ENCODE results near the gene SLC24A4.
"Not testable (repeated sequence)": the region's sequence is repeated elsewhere in the genome, so short reads cannot be mapped to it uniquely, and the experiment has no call there.

The SLC24A4 gene

DNA sequence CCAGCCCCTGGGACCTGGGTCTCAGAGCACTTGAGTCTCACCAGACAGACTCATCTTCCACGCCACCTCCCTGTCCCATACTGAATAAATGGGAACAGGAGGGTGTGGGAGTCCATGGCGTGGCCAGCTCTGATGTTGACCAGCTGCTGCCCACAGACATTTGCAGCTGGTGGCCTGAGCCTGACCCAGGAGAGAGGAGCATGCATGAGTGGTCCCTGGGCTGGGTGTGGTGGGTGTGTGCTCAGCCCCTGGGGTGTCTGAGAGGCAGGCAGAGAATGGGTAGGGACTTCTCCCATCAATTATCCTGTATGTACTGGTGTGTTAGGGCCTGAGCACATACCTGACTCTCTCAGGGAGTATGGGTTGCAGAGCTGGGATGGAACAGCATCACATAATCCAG lies 49.3 kb downstream of the SLC24A4 start:
- no peak for DNase-seq

DNA sequence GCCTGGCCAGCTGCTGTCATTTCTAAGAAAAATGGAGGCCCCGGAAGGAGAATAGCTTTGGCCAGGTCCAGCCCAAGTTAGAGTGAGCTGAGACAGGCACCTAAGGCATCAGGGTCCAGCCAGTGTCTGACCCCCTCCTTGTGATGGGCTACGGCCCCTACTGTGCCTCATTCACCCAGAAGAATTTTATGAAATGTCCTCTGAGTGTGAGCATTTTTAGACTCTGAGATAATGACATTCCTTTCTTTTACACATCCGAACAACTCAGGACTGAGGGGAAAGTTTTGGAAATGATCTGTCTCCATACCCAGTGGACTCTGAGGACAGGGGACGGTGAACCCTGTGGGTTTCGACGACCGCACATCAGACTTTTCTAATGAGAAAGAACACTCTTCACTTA lies 50.4 kb downstream of the SLC24A4 start:
- no peak for DNase-seq

DNA sequence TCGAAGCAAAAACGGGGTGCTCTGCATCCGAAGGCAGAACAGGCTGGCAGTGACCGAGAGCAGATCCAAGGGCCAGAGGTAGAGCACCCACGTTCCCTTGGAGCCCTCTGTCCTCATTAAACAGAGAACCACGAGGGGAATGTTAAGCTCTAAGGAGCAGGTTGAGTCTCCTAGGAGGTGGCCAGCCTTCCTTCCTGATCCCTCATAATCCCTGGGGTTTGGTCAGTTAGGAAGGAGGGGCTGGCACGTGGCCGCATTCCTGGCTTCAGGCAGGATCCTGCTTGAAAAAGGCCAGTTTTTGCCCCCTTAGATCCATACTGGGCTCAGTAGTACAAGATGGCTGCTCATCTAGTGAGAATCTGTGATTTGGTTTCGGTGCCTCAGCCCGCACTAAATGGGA lies 57.2 kb downstream of the SLC24A4 start:
- no peak for DNase-seq

DNA sequence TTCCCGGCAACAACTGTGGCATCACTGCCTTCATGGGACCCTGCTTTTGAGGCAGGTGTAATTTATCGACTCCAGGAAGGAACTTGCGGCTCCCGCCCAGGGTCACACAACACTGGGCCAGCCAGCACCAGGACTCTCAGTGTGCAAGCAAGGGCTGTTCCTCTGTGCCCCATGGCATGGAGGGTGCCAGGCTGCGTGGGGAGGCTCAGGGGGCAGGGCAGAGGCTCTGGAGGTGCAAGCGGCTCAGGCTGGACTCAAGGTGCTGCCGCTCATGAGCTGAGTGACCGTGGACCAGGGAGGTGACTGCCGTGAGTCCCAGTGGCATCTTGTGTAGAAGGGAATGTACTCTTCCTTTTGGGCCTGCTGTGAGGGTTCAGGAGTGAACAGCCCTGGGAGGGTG lies 57.6 kb downstream of the SLC24A4 start:
- DNase-seq: no peak

DNA sequence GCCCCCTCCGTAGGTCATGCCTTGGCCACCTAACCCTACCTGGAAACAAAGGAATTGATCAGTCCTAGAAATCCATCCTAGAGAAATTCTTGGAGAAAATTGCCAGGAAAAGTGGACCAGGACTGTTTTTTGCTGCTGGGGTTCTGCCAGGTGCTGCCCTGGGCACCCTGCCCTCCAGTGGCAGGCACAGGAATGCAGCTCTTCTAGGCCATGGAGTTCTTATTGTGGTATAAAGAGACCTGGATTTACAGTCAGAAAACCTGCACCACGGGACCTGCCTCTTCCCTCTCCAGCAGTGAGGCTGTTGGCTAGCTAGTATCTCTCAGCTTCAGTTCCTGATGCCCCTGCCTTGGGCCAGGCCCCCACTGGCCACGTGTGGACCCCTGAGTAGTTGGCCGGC lies 59.7 kb downstream of the SLC24A4 start:
- DNase-seq: no peak

DNA sequence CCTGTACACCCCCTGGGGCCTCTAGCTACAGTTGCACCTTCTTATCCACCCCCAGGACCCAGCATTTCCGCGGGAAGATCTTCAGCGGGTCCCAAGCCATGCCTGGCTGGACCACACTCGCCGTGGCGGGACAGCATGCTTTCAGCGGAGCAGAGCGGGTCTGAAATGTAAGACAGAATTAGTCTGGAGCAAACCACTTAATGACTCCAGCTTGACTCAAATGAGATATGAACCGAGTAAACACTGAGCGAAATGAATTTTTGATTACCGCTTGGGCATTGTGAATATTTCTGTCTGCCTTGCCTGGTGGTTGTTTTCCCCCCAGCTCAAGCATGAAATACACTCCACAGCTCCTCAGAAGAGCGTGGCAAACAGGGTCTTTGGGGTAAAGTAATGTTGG lies 60.8 kb downstream of the SLC24A4 start:
- DNase-seq: no peak

DNA sequence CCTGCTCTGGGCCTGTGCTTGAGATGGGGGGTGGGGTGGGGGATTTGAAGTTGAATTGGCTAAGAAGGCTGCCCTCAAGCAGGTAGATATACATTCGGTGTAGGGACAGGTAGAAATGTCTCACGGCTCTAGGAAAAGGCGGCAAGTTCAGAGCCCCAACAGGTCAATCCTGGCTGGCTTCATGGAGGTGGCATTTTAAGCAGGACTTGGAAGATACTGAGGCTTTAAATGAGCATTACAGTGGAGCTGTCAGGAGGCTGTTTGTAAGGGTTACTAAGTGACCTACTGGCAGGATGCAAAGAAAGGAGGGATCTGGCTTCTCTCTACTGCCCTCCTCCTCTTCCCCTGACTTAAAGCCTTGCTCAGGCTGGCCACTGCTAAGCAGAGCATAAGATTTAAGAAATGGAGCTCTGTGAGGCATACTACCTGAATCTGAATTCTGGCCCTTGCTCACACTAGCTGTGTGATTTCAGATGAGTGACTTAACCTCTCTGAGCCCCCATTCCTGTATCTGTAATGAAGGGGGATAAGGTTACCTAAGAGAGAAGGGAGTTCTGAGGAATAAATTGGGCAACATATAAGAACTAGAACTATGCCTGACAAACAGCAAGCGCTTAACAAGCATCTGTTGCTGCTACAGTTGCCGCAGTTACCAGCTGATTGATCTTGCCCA lies 61.6 kb downstream of the SLC24A4 start:
- DNase-seq: no peak

DNA sequence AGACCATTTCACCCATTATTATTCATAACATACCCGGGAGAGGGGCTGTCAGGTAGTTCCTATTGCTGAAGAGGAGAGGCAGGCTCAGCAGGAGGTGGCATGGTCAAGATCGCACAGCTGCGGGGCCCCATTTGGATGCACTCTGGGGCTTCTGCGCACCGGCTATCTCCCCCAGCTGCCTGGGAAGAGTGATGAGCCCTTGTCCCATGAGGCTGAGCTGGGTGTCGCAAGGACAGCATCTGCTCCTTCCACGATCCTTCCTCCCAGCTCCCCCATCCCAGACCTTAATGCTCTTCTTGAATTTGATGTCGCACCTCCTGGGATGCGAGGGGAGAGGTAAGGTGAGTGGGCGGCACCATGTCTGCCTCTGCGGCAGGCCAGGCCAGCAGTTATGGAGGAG lies 62.6 kb downstream of the SLC24A4 start:
- no peak for DNase-seq

DNA sequence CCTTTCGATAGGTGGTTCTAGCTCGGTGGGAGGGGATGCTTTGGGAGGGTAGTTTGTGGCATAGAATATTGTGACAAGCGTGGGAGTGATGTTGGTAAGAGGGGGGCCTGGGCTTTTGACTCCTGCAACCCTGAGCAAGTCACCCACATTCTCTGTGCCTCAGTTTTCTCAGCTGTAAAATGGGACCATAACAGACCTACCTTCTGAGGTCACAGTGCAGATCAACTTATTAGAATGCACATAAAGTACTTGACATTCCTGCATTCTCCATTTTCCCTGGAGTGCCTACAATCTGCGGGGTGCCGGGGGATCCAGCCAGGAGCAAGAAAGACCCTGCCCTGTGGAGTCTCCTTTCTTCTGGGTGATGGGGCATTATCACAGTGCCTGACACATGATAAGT lies 63.2 kb downstream of the SLC24A4 start:
- DNase-seq: no peak

DNA sequence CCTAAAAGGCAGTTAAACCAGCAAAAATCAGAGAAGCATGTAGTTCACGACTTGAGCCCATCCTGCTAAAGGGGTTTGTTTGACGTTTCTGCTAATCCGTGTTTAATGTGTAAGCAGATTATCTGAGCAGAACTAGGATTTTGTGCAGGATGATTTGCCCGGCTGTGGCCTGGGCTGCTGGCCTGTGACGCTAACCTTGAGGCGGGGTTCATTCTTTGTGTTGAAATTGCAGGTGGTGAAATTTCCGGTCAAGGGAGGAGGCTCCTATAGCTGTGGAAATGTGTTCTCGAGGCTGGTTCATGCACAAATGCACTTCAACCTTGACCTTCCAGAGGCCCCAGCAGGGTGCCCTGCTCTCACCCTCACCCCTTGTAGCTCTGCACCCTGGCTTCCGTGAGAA lies 63.7 kb downstream of the SLC24A4 start:
- no peak for DNase-seq

DNA sequence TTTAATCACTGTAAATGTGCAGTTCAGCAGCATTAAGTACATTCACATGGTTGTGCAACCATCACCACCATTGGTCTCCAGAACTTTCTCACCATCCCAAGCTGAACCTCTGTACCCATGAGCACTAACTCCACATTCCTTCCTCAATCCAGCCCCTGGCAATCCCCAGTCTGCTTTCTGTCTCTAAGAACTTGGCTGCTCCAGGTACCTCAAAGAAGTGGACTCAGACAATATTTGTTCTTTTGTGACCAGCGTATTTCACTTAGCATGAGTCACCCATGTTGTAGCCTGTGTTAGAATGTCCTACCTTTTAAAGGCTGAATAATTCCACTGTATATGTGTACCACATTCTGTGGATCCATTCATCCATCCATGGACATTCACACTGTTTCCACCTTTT lies 64.6 kb downstream of the SLC24A4 start:
- DNase-seq: no peak

DNA sequence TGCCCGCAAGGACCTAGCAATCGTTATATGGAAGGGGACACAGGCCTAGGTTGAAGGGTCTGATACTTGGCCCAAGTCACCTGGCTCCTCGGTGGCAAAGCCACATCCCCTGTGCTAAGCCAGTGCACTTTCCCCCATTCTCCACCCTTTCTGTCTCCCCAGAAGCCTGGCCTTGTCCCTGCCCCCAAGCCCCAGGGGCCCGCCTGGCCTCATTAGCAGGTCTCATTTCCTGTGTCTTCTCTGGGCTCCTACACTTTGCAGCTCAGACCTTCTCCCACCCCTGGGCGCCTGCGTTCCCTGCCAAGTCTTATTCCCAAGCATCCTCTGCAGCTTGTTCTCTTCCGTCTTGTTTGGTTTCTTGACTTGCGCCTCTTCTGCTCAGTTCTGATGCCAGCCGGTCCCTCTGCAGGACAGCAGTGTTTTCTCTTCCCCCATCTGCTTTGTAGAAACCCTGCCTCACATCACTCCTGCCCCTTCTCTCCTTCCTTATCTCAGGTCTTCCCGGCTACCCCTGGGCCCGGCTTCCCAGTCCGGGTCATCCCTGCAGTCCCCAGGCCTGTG lies 66.7 kb downstream of the SLC24A4 start:
- no peak for DNase-seq

DNA sequence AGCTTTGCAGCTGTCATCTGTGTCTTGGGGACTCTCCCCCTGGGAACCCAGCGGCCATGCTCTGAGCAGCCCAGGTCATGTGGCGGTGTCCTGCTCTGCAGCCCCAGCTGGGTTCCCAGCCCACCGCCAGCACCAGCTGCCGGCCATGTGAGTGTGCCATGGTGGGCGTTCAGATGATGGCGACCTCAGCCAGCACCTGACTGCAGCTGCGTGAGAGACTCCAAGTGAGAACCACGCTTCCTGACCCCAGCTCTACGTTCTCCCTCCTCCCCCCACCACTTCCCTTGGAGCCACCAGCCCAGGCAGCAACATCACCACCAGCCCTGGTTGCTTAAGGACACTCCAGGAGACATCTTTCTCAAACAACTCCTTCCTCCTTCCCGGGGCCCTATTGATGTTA lies 68.8 kb downstream of the SLC24A4 start:
- DNase-seq: no peak

DNA sequence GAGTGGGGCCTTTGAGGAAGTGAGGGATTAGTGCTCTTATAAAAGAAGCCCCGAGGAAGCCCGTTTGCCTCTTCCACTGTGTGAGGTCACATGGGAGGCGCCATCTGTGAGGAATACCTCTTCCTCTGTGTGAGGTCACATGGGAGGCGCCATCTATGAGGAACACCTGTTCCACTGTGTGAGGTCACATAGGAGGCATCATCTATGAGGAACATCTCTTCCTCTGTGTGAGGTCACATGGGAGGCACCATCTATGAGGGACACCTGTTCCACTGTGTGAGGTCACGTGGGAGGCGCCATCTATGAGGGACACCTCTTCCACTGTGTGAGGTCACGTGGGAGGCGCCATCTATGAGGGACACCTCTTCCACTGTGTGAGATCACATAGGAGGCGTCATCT lies 69.7 kb downstream of the SLC24A4 start:
- DNase-seq: no peak

DNA sequence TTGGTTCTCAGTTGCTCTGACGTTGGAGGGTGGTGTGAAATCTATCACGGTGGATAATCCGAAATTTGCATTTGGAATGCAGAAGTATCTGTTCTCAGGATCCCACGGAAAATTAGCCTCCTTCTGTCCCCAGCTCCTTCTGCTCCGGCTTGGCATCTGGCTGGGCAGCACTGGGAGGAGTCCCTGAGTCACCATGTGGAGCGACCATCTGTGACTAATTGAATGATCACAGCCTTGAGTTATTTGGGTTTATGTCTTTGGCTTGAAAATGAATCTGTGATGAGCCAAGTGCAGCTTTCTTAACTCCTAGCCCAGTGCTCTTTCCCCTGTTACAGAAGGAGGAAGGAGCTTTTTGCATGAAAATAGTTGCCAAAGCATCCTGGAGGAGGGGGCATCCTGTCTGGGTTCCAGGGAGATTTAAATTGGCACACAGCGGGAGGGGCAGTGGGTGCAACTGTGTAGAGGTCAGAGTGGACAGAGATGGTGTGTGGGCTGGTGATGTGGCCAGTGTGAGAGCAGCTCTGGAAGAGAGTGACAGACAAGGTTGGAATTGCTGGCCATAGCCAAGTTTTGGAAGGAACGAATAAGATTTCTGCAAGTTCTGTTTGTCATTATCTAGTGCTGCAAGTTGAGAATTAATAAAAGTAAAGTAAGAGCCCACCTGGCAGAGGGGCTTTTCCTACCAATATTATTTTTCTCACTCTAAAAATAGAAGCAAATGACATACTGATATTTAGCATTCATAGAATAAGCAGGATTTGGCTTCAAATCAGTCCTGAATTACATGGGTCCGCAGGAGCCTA lies 74.4 kb downstream of the SLC24A4 start:
- no peak for DNase-seq

DNA sequence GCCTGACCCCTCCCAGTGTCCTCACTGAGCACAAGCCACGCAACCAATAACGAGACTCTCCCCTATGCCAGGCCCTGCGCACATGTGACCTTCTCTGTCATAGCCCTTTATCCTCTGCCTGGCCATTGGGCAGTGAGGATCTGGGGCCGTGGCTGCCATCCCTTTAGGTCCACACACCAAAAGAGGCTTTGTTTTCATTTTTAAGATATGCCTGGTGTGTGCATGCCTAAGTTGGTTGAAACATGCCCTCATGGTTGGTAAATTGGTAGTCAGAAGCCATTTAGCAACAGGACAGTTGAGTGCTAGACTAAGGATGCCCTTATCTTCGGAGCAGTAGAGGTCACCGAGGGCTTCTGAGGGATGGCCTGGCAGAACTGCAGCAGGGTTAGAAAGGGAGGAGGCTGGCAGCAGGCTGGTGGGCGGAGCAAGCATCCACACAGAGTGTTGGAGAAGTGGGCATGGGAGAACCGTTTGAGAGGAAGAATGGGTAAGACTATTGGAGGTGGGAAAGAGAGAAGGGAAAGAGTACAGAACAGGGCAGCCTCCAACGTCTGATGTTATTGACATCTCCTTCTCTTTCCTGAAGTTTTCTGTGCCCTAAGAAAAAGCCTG lies 75.1 kb downstream of the SLC24A4 start:
- no peak for DNase-seq

DNA sequence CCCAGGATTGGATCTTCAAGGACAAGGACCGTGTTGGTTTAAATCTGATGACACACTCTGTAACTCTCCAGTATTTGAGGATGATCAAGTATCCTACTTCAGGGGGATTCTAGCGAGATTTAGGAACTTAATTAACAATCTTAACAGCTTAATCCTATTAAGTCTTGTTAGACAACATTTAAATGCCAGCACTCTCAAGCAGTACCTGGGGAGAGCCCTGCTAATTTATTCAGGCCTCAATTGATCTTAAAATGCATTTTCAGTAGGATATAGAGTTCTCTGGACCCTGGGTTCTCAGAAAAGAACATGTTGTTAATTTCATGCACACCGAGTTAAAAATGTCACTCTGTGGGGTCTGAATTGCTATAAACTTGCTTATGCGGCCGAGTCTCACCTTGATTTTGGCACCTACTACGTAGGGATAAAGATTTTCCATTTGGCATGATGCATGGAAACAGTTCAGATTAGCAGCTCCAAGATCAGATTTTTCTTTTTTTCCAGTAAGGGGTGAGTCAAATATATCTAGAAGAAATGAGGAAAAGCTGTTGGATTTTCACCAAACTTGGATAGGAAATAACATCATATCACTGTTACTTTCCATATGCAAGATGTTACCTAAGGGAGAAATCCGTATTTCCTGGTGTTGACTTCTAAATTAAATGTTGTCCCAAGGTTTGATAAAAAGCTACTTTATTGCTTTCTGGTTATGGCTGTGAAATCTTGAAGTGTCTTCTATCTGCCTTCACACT lies 76.1 kb downstream of the SLC24A4 start:
- no peak for DNase-seq

DNA sequence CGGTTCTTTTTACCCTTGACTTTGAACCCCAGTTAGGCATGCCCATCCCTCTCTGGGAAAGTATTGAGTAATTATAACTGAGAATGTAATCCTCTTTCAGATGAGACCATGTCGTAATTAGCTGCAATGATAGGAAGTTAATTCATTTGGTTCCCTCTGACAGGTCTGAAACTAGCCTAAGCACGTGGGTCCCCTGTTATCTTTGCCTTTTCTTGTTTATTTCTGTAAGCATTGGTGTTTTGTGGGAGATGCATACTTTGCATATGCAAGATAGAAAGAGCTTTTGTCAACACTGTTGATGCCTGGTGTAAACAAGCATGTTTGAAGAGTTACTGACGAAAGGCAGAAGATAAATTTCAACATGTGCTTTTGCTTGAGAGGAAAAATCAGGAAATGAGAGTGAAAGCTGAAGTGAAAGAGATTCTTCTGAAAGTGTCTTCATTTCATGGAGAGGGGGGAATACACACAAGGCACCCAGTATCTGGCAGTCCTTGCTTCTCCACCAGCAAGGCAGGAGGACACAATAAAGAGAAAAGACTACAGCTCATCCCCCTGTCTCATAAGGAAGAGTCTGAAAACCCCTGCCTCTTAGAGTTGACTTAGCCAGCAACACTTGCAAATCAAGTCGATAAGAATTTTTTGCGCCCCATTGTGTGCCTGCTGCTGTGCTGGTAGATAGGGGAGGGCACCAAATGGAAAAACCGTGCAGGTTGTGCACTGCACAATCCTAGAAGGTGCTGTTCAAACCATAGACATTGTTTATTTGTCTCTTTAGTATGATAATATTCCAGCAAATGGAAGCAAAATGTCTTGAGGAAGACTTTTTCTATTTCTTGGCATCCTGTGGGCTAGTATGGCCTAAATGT lies 77.8 kb downstream of the SLC24A4 start:
- no peak for DNase-seq

DNA sequence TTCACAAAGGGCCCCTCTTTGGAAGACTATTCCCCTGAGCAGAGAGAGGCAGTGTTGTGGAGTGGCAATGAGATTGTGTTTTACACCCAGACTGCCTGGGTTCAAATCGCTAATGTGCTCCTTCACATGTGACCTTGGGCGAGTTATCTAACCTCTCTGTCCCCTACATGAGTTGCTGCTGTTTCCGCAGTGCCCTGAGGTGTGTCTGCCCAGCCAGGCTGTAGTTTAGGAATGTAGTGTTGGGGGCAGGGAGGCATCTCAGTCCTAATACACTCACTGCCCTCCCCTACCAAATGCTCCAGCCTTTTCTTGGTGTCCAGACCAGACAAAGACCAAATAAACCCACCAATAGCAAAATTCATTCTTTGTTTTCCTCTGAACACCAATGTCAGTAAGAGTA lies 78.6 kb downstream of the SLC24A4 start:
- no peak for DNase-seq

DNA sequence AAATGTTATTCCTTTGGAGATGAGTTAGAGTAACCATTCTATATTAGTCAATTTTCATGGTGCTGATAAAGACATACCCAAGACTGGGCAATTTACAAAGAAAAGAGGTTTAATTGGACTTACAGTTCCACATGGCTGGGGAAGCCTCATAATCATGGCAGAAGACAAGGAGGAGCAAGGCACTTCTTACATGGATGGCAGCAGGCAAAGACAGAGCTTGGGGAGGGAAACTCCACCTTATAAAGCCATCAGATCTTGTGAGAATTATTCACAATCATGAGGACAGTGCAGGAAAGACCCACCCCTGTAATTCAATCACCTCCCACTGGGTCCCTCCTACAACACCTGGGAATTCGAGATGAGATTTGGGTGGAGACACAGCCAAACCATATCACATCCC lies 79.5 kb downstream of the SLC24A4 start:
- DNase-seq: not testable (repeated sequence)

DNA sequence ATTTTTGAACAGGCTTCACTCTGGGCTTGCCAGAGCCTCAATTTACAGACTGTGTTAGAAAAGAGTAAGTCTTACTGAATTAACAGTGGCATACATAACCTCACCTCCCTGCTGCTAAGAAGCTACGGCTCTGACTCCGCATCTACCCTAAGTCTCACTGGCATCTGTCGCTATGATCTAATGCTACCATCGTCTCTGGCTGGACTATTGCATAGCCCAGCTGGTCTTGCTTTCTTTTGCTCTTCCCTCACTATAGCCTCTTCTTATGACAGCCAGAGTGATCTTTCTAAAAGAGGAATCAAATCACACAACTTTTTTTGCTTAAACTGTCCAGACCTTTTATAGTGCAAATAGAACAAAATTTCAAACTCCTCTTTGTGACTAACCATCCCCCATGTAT lies 81.1 kb downstream of the SLC24A4 start:
- no peak for DNase-seq

DNA sequence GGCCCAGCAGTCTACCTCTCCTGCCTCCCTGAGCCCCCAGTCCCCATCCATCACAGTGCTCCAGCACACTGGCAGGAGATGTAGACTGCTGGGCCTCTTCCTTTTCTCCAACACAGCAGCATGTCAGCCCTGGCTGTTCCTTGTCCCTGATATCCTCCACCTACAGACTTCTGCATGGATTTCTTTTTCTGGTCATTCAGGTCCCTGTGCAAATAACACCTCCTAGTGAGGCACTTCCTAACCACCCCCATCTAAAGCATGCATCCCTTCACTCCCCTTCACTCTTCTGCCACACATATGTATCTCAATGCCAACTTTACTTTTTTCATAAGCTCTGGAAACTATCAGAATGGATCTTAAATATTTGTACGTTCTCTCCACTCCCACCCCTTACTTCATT lies 81.5 kb downstream of the SLC24A4 start:
- no peak for DNase-seq

All from NCI-H1930 (cell line).